SK-N-SH (cell line): ENCODE results near the gene TRMT1L.

ENCODE experiments used
- CTCF ChIP-seq: fragments of 200-600 bp; sonication (generic); IDR thresholded peaks from 2 replicates; pipeline ENCODE4 v1.6.1; 2017; ENCODE audit warnings: antibody characterized with exemption, mild to moderate bottlenecking, moderate library complexity
- ELF1 ChIP-seq: IDR thresholded peaks from 2 replicates; pipeline ENCODE4 v1.4.0; 2012
- PBX3 ChIP-seq: IDR thresholded peaks from 2 replicates; pipeline ENCODE4; 2012
- POLR2AphosphoS5 ChIP-seq: IDR thresholded peaks from 2 replicates; pipeline ENCODE4 v1.6.1; 2012; ENCODE audit warnings: low read depth, low read length
- TAF1 ChIP-seq: IDR thresholded peaks from 2 replicates; pipeline ENCODE4 v1.6.1; 2012; ENCODE audit warnings: low read depth, mild to moderate bottlenecking, low read length, moderate library complexity, borderline replicate concordance
- TCF12 ChIP-seq: IDR thresholded peaks from 2 replicates; pipeline ENCODE4 v1.4.0; 2012
- USF2 ChIP-seq: fragments of 150-350 bp; IDR thresholded peaks from 2 replicates; pipeline ENCODE4 v1.6.1; 2017; ENCODE audit warnings: antibody characterized with exemption, low read length, low read depth, borderline replicate concordance

GRCh38 chr1:185132534-185132933, 24.2 kb downstream of the TRMT1L start:
- TF ChIP-seq TCF12, result no peak
- TF ChIP-seq TAF1, result no peak
- no peak for TF ChIP-seq CTCF
- no peak for TF ChIP-seq PBX3
- TF ChIP-seq POLR2AphosphoS5, result no peak
- no peak for TF ChIP-seq USF2
- no peak for TF ChIP-seq ELF1
